ENCODE measurements around the gene FAM117A.
"Not testable (repeated sequence)": the region's sequence is repeated elsewhere in the genome, so short reads cannot be mapped to it uniquely, and the experiment has no call there.

Gene FAM117A

GRCh38 chr17:49677933-49678847, 85.7 kb downstream of the FAM117A start, which contains the start of gene SPOP:
Gene SPOP (minus strand): TSS chr17:49678097. CDS start chr17:49622810, 55,287 bp downstream.
- peak within 1 kb of the TSS; percentile 86 for H3K4me3 ChIP-seq (replicated peaks; ENCODE audit: low read depth, low read length)
- no peak for TF ChIP-seq CTCF (IDR thresholded peaks at IDR 0.05; ENCODE audit: low read length, missing control alignments)
- DNase-seq (ENCODE audit: low read depth) = peak; percentile 100

DNA sequence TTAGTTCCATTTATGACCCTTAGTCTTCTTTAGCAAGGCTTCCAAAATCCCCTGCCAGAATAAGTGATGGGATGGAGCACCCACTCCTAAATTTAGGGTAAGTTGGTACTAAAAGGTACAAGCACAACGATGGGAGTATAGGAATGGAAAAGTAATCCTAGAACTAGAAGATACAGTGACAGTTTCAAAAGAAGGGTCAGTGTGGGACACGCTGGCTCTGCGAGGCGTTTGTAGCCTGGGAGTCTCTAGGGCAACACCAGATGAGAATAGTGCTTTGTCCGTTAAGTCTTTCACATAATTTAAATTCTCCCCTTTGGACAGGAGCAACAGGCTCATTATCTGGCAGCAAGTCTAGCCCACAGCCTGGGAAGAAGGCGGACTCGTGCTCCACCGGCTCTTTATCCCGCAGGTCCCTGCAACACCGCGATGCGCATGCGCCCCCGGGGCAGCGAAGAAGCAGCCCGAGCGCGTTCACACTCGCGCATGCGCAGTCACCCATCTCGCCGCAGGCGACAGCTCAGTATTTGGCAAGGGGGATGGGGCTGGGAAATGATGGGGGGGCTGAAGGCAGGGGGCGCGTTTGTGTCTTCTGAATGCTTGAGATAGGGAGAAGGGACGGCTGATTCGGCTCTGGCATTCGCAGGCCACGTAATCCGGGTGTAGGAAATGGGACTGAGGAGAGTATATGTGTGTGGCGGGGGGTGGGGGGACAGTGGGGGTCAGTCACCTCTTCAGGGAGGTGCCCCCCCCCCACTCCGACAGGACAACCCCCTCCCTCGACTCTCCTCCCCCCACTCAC, 86.6 kb downstream of the FAM117A start:
- peak; percentile 95 for DNase-seq (ENCODE audit: low read depth)
- H3K4me3 ChIP-seq (replicated peaks; ENCODE audit: low read depth, low read length) = peak overlapping the region; percentile 86
- no peak for TF ChIP-seq CTCF (IDR thresholded peaks at IDR 0.05; ENCODE audit: low read length, missing control alignments)

GRCh38 chr17:49676276-49676868, 87.6 kb downstream of the FAM117A start:
- no peak for TF ChIP-seq CTCF (IDR thresholded peaks at IDR 0.05; ENCODE audit: low read length, missing control alignments)
- peak; percentile 40 for DNase-seq (ENCODE audit: low read depth)
- peak overlapping the region; percentile 86 for H3K4me3 ChIP-seq (replicated peaks; ENCODE audit: low read depth, low read length)

DNA sequence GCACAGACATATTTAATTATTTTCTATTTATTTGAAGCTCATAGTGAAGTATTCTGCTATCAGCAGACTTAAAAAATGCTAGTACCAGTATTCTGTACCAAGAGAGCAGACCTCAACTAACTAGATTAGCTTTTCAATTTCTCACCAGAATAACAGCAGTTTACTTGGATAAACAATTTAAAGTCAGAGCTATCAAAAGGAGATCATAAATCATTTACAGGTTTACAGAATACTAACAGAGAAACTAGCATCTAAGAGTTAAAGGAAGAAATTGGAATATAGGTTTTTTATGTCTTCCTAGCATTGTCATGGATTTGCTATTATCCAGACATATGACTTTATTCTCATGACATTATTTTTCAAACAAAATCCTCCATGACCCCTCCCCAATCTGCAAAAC, 89.4 kb downstream of the FAM117A start:
- no peak overlapping the region for H3K4me3 ChIP-seq (replicated peaks; ENCODE audit: low read depth, low read length)
- no peak for DNase-seq (ENCODE audit: low read depth)
- no peak for TF ChIP-seq CTCF (IDR thresholded peaks at IDR 0.05; ENCODE audit: low read length, missing control alignments)

- not testable (repeated sequence) for DNase-seq (ENCODE audit: low read depth); H3K4me3 ChIP-seq (replicated peaks; ENCODE audit: low read depth, low read length)
Measured at GRCh38 chr17:49673679-49674078, 90.3 kb downstream of the FAM117A start.

GRCh38 chr17:49670641-49671040, 93.3 kb downstream of the FAM117A start:
- DNase-seq (ENCODE audit: low read depth) = no peak
- H3K4me3 ChIP-seq (replicated peaks; ENCODE audit: low read depth, low read length) = no peak overlapping the region
- no peak for TF ChIP-seq CTCF (IDR thresholded peaks at IDR 0.05; ENCODE audit: low read length, missing control alignments)

DNA sequence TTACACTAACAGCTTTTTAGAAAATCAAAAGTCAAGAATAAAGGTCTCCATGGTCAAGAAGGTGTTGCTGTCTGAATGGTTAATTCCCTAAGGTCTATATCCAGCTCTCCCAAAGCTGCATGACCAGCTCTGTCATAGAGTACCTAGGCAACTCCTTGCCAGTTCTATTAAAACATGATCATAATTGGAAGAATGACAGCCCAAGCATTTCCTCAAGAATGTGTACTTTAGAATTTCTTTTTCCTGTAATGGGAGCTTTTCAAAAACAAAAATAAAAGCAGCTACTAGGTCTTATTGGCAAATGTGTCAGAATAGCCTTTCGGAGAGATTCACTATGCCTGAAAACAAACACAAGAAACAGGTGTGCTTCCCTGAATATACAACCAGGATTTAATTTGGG, 93.9 kb downstream of the FAM117A start:
- no peak overlapping the region for H3K4me3 ChIP-seq (replicated peaks; ENCODE audit: low read depth, low read length)
- DNase-seq (ENCODE audit: low read depth) = no peak
- no peak for TF ChIP-seq CTCF (IDR thresholded peaks at IDR 0.05; ENCODE audit: low read length, missing control alignments)

Data from fibroblast of pulmonary artery (primary cell).